GM13976 (cell line): ENCODE measurements around the gene MAP2K7.

Experiments
- DNase-seq: peaks from one replicate; pipeline ENCODE4 v3.0.0; 2012; ENCODE audit warnings: low spot score
- in situ Hi-C: fragments of 300-500 bp; cut with MboI; formaldehyde crosslinking; loops from one replicate; pipeline ENCODE4 v1.12.0; 2022; ENCODE audit warnings: low sequenced_read_pairs, mixed read lengths, inconsistent platforms; ENCODE audit not compliant: unreplicated experiment
- TF ChIP-seq, protein P1 (sequence below): IDR thresholded peaks from 2 replicates; pipeline ENCODE4 v1.5.1; 2012; ENCODE audit warnings: borderline replicate concordance, mild to moderate bottlenecking; ENCODE audit not compliant: insufficient read depth; ENCODE audit errors: extremely low read depth, missing control alignments, control extremely low read depth

Gene MAP2K7

DNA sequence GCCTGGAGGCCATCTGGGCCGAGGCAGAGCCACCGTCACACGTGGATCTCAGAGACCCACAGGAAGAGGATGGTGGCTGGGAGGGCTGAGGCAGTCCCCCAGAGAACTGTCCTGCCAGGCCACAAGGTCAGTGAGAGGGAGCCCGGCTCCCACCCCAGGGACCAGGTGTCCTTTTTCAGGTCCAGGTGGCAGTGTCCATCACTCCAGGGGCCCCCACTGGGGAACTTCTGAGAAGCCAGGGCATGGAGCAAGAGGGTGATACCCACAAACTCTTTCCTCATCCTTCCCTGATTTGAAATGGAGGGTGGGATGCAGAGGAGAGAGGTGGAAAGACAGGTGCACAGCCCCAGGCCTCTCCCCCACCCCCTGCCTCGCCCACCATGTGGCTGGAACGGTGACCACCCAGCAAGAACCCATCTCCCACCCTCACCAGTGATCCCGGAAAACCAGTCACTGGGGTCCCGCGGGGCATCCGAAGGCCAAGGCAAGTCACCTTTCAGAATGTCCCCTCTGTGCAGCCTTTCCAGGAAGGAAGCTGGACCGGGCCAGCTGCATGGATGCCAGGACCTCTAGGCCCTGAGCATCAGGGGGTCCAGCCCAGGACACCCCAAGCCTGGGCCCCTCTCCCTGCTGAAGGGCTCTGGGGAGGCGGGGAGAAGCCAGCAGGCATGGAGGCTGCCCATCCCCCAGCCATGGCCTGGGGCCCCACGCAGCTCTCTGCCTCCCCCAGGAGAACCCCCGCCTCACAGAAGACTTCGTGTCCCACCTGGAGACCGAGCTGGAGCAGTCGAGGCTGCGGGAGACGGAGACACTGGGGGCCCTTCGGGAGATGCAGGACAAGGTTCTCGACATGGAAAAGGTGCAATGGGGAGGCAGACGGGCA, 43.6 kb upstream of the MAP2K7 start:
- DNase-seq, result no peak
- TF ChIP-seq, protein P1, sequence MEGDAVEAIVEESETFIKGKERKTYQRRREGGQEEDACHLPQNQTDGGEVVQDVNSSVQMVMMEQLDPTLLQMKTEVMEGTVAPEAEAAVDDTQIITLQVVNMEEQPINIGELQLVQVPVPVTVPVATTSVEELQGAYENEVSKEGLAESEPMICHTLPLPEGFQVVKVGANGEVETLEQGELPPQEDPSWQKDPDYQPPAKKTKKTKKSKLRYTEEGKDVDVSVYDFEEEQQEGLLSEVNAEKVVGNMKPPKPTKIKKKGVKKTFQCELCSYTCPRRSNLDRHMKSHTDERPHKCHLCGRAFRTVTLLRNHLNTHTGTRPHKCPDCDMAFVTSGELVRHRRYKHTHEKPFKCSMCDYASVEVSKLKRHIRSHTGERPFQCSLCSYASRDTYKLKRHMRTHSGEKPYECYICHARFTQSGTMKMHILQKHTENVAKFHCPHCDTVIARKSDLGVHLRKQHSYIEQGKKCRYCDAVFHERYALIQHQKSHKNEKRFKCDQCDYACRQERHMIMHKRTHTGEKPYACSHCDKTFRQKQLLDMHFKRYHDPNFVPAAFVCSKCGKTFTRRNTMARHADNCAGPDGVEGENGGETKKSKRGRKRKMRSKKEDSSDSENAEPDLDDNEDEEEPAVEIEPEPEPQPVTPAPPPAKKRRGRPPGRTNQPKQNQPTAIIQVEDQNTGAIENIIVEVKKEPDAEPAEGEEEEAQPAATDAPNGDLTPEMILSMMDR, result no peak
- in situ Hi-C loops, result no loop called here

DNA sequence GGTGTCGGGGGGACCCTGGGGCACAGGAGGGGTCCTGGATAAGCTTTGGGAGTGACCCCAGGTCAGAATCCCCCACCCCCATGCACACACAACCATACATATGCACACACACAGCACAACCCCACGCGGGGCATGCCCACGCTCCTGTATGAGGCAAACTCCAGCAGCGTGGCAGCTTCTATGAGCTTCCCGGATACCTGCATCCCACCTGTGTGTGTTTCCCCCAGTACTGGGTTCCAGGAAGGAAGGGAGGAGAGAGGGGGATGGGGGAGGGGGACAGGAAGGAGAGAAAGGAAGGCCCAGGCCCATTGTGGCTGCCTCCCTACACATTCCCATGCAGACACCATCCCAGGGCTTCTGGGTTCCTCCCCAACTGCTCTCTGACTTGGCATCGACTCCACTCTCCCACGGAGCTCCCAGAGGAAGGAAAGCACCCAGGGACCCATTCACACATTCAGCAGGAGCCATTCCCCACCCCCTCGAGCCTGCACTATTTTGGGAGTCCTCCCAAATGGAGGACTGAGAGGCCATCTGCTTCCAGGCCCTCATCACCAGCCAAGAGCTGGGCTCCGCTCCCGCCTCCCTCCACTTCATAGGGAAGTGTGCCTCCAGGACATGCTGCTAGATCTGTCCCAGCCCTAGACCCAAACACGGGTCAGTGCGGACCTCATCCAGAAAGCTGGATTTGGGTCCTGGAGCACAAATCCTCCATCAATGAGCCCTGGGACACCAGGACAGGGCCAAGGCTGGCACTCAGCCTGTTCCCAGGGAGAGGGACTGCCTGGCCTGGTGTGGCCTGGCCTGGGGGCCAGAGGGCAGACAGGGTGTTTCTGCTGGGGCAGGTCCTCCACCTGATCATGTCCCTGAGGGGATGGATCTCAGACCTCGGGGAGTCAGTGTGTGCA, 42.7 kb upstream of the MAP2K7 start:
- TF ChIP-seq, protein P1, result no peak
- DNase-seq, result no peak
- in situ Hi-C loops, result no loop called here

DNA sequence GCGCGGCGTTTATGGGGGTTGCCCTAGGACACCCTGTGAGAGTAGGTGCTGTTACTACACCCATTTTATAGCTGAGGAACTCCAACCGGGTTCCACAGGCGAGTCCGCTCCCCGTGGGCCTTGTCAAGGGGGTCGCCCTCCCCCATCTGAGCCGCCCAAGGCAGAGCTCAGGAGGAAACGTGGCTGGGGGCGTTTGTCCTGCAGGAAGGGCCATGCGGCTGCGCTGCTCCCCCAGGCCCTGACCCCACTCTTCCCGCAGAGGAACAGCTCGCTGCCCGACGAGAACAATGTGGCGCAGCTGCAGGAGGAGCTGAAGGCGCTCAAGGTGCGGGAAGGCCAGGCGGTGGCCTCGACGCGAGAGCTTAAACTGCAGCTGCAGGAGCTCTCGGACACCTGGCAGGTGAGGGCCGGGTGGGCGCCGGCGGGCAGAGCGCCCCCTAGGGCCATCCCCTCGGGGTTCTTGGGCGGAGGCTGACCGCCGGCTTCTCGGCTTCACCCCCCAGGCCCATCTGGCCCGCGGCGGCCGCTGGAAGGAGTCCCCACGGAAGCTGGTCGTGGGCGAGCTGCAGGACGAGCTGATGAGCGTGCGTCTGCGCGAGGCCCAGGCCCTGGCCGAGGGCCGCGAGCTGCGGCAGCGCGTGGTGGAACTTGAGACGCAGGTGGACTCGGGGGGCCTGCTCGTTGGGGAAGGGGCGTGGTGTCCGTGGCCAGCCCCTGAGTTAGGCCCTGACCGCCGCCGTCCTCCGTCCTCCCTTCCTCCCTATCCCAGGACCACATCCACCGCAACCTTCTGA, 41.9 kb upstream of the MAP2K7 start:
- in situ Hi-C loops, result no loop called here
- no peak for DNase-seq
- TF ChIP-seq, protein P1, result no peak

DNA sequence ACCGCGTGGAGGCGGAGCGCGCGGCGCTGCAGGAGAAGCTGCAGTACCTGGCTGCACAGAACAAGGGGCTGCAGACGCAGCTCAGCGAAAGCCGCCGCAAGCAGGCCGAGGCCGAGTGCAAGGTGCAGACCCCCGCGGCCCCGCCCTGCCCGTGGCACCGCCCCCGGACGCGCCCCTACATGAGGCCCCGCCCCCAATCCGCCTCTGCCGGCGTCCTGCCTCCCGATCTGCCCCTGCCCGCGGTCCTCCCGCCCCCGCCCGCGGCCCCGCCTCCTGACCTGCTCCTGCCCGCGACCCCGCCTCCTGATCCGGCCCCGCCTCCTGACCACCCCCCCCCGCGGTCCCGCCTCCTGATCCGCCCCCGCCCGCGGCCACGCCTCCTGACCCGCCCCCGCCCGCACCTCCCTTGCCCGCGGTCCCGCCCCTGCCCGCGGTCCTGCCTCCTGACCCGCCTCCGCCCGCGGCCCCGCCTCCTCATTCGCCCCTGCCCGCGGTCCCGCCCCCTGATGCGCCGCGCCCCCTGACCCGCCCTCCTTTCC, 41.2 kb upstream of the MAP2K7 start:
- in situ Hi-C loops, result no loop called here
- DNase-seq, result peak; percentile 92
- TF ChIP-seq, protein P1, result no peak

DNA sequence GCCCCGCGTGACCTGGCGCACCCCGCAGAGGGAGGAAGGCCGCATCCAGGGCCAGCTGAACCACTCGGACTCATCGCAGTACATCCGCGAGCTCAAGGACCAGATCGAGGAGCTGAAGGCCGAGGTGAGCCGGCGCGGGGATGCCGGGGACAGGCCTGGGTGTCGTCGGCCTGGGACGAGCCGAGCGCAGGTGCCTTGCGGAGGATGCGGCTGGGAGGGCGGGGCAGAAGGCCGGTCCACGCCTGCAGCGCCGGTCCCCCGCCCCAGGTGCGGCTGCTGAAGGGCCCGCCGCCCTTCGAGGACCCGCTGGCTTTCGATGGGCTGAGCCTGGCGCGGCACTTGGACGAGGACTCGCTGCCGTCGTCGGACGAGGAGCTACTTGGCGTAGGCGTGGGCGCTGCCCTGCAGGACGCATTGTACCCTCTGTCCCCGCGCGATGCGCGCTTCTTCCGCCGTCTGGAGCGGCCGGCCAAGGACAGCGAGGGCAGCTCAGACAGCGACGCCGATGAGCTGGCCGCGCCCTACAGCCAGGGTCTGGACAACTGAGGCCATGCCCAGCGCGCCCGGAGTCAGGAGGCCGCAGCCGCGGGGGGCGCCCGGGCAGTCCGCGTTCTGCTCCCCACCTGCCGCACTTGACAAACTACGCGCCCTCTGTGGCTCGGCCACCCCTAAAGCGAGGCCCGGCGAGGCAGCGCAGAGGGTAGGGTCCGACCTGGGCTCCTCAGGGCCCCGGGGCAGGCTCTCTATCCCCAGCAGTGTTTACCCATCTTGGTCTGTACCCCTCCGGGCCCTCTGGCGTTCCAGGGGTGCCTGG, 40.3 kb upstream of the MAP2K7 start:
- in situ Hi-C loops, result no loop called here
- no peak for DNase-seq

More for the DNA sequence above, 40.3 kb upstream of the MAP2K7 start:
- TF ChIP-seq, protein P1, result no peak
